Limb (tissue), 2 donors: ENCODE results near the gene USF1.
A peak's percentile ranks its signal among the peaks of the same experiment; 100 is the strongest.

Experiments used
- DNase-seq, 2 donors: peaks; one replicate each; pipeline ENCODE4 v3.0.0-alpha.2; 2016; ENCODE audit errors: extremely low spot score in 2 of 2

Gene USF1, protein sequence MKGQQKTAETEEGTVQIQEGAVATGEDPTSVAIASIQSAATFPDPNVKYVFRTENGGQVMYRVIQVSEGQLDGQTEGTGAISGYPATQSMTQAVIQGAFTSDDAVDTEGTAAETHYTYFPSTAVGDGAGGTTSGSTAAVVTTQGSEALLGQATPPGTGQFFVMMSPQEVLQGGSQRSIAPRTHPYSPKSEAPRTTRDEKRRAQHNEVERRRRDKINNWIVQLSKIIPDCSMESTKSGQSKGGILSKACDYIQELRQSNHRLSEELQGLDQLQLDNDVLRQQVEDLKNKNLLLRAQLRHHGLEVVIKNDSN

DNA sequence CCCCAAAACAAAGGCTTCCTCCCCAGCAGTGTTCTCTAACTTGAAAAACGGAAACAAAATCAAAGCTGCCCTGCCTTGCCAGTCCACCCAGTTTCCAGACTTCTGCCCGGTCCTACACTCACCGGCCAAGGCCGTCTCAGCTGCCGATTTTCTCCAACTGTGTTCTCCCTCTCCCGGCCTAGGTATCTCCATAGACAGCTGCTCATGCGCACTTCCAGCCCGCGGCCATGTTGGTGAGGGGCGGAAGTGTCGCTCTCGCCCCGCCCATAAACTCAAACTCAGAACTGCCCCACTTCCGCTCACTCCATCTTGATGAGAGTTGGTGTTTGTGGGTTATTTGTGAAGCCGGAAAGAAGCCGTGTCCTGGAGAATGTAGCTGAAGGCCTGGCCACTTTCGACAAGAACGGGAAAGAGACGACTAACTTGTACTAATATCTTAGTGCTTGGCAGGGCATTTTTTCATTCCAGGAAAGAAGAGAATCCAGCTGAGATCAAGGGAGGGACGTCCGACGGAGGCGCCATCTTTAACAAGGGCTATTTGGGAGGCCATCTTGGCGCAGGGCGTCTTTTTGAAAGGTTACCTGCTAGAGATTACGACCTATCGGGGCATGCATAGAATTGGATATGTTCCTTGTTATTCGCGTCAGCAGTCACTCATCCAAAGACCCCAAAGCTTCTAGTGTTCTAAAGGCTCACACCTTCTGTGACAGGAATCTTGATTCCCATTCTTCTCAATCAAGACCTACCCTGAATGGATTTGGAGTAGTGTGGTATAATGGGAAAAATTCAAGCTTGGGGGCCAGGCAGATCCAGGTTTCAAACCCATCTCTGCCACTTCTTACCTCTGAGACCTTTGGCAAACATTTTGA is at the start of gene USF1:
Gene USF1 (minus strand): TSS at position 242 of the 869 bp plus-strand sequence. CDS start 2,702 bp downstream, outside the sequence.
- DNase-seq: peak; percentile 96 to 98

DNA sequence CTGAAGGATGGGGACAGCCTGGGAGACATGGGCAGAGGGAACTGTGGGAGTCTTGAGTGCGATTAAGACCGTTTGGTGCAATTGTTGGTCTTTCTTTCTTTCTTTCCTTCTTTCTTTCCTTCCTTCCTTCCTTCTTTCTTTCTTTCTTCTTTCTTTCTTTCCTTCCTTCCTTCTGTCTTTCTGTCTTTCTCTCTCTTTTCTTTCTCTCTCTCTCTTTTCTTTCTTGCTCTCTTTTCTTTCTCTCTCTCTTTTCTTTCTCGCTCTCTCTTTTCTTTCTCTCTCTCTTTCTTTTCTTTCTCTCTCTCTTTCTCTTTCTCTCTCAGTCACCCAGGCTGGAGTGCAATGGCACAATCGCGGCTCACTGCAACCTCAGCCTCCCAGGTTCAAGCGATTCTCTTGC is 49.5 kb upstream of the USF1 start:
- no peak for DNase-seq

DNA sequence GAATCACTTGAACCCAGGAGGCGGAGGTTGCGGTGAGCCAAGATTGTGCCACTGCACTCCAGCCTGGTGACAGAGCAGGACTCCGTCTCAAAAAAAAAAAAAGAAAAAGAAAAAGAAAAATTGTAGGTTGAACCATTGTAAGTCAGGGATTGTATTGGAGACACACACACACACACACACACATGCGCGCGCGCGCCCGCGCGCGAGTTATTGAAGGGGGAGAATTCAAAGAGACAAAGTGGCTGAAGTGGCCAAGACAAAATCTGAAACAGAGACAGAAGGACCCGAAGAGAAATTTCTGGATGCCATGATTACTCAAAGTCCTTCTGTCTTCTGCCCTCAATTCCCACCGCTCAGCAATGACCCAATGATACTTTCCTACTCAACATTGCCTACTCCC is 48.7 kb upstream of the USF1 start:
- DNase-seq: no peak

DNA sequence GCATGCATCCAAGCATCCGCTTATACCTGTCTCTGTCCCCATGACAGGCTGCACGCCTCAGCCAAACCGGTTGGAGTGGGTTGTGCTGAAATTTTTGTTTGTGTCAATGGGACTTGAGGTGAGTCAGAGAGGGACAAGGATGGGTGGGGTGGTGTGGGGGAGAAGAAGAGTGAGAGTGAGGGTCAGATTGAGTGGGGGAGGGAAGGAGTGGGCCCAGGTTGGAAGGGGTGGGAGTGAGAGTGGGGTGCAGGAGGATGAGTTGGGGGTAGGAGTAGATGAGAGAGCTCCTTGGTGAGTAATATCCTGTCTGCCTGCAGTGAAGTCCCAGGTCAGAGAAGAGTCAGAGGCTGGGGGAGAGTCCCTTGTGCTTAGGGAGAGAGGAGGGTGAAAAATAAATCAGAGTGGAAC is 46.8 kb upstream of the USF1 start:
- no peak for DNase-seq

DNA sequence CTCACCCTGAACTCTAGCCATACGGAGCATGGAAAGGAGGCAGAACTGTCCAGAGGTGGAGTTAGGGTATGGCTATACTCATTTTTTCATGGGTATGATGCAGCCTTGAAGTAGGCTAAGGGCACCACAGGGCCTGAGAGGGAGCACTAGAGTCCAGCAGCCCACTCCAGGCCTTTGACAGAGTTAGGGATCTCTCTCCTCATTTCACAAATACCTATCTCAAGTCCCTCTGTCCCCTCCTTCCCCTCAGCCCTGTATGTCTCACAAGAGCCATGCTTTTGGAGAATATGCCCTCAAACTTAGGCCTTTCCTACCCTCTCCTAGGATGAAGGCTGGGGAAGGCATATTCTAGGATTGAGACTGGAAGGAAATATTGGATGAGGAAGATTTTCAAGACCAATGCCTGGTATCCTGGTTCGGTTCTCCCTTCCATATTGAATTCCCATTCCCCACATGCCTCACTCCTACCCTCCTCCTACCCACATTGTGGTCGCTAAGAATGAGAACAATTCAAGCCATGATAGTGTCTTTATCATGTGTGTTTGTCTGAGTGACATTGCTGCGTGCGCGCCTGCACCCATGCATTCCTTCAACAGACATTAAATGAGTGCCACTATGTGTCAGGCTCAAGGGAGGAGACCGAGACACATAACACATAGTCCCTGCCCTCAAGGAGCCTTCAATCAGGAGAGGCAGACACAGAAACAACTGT is 46.2 kb upstream of the USF1 start:
- no peak for DNase-seq

DNA sequence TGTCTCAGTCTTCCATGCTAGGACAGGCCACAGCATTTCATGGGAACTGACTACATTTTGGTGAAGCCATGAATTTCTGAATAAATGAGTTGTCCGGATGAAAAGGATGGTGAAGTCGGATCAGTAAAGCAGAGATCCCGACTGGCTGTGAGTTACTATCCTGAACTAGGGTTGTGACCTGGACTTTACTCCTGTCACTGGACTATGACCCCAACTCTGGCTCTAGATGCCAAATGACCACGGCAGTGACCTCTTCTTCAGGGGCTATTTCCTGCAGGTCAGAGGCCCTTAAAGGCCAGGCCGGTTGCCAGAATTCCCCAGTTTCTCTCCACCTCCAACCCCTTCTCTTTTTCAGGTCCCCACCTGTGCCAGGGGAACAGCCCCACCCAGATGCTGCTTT is 45.3 kb upstream of the USF1 start:
- no peak for DNase-seq

DNA sequence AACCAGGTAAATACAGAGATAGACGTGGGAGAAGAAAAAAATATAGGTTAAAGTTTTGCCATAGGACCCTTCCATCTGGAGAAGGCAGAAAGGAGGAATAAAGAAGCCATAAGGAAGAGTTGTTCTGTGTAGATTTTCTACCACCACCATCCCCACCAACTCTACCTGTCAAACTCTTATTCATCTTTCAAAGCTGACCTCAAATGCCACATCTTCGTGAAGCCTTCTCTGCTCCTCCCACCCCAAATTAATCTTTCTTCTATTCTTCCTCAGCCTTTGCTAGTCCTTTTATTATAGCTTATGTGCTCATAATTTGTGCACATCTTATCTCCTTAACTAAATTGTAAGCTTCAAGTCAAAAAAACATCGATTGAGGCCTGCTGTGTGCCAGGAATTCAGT is 44.8 kb upstream of the USF1 start:
- DNase-seq: no peak

DNA sequence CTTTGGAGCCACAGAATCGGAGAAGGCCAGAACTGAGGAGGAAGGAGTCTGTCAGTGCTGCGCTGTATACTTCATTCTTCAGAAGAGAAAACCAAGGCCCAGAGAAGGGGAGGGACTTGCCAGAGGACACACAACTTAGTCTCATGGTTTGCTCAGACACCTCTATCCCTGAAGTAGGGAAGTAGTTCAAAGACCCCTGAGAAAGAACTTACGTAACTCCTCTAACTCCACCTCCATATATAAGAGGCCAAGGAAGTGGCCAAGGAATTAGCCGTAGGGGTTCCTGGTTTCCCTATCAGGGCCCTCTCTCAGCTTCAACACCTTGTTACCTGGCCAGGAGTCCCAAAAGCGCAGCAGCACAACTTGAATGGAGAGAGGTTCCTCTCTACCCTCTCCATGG is 44.2 kb upstream of the USF1 start:
- DNase-seq: no peak

DNA sequence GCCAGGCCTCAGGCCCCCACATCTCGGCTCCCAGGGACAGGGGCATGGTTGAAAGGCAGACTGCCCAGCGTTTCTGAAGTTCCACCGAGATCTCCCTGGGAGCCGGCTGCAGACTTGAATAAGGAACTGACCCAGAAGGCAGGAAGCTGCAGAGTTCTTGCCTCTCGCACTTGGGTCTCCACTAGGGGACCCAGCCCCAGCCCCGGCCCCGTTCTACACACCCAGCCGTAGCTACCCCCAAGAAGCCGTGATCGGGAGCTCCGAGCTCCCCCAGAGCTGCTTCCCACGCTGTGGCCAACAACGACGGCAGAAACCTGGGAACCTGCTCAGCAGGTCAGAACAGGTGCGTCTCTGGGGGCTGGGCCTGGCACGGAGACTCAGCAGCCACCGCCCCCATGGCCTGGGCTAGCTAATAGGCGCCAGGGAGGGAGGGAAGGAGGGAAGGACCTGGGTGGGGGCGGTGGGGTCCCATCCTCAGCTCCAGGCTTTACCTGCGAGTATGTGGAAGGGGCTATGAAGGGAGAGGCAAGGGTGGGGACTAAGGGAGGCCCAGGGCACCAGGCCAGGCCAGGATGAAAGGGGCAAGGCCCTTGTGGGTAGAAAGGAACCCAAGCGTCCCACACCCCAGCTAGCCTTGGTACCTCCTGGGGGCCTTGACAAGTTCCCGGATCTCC is 43.6 kb upstream of the USF1 start, which contains the start of gene NECTIN4:
Gene NECTIN4 (minus strand): TSS at position 308 of the 674 bp plus-strand sequence. CDS start 262 bp downstream, at position 46.
- no peak for DNase-seq

DNA sequence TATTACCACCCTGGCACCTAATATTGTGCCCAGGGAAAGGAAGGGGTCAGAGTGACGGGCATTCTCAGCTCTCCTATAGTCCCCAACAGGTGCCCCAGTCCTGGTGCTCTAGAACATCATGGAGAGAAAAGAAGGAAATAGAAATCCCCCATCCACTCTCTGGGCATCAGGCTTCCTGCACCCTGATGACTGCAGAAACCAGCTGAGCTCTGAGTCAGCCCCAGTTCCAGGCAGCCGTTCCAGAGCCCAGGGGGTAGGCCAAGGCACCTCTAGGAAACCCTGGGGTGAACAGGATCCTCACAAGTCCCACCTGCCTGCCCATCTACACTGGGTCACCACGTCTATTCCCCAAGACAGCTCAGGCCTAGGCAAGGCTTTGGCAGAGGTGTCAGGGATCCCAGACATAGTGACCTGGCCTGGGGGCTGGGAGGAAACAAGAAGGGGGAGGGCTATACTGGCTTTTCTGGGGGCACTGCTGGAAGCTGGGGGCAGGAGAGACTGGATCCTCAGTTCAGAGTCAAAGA is 42.9 kb upstream of the USF1 start:
- DNase-seq: no peak

DNA sequence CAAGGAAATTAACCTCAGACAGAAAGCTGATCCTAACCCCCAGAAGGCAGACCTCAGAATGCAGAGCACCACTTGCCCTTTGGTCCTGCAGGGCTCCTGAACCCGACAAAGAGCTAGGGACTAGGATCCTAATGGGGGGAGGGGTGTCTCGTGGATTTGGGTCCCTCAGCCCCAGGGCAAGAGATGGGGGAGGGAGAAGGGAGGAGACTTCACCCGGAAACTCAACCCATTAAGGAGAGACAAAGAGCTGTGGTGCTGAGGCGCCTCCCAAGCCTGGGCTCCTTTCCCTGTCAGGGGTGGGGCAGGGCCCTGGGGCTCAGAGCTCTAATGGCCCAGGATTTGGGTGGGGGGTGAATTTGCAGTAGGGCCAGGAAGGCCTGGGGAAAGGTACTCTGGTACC is 40.7 kb upstream of the USF1 start:
- DNase-seq: no peak

DNA sequence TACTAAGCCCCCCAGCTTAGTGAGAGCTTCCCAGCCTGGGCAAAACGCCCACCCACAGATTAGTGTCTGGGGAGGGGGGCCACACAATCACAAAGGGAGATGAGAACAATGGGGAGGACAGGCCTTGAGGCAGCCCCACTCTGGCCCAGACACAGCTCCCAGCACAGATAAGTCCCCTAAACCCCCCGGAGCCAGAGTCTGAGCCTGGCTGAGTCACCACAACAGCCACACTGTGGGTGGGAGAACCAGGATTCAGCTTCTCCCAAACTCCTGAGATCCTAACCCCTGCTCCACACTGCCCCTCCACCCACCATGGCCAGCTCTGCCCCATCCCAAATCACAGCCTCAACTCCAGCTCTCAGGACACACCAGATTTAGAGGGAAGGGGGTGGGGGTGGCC is 39.4 kb upstream of the USF1 start:
- no peak for DNase-seq

DNA sequence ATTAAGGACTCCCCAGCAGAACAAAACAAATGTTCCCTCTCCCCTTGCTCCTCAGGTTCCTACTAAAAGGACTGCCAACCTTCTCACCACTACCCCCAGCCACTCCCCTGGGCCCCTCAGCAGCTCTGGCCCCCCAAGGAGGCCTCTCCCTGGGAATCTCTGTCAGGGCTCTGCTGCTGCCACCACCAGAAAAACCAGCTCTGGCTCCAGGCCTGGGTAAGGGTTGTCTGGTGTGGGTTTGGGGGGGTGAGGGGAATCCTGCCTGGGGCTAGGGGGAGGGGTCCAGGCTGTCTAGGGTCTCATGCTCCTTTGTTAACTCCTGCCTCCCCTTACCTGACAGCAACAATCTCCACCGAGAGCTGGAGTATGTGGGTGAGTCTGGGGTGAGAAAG is 38.8 kb upstream of the USF1 start:
- no peak for DNase-seq

DNA sequence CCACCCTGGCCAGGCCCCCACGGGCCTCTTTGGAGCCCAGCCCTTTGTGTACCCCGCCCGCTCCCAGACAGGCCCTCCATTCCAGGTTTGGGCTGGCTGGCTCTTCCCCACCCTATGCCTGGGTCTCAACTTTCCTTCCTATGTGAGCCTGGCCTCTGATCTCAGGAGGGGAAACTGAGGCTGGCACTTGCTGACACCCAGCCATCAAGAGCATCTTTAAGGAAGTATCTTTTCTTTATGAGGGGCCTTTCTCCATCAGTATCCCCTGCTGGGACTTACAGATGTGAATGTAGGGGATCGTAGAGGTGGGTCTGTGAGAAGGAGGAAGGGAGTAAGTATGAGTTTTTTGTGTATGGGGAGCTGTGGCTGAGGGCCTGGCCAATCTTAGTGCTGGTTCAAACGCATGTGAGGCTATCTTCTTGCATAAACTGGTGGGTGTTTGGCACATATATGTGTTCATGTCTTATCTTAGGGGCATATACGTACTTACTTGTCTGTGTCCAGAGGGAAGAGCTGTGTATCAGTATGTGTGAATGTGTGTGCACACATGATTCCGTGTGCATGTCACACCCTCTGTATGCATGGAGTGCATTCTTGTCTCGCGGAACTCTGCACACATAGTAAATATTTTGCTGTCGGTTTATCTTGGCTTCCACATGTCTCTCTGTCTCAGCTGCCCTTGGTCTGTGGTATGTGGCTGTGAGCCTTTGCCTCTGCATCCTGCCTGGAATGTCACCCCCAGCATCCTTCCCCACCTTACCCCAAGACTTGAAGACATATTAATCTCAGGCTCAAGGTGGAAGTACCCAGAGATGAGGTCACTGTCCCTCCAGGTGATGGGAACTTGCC is 38.2 kb upstream of the USF1 start:
- no peak for DNase-seq

DNA sequence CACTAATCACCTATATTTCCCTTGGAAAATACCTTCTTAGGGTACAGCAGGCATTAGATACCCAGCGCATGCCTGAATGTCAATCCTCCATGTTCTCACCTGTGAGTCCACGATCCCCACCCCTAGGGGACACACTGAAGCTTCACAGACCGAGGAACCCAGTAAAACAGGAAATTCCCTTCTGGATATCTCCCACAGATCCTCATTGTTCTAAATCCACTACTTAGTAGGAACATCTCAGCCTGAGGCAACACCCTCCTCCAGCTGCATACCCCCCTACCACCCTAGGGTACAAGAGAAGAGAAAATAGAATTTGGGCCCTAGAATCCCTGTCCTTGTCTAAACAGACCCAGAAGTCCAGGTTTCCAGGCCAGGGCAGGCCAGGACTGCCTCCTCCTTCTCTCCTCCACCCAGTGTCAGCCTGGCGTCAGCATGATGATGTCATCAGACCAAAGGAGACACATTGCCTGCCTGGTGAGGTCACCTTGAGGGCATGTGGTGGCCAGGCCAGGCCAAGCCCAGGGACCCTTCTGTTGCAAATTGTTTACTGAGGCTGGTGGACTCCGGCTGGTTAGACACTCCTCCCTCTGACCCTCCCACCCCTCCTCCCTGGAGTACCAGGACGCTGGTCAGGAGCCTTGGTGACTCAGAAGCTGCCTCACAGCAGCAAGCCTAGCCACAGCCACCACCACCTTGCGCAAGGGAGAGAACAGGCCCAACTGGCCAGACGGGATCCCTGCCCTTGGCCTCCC is 37.4 kb upstream of the USF1 start:
- peak in 1 of 2 donors; percentile 33 for DNase-seq

DNA sequence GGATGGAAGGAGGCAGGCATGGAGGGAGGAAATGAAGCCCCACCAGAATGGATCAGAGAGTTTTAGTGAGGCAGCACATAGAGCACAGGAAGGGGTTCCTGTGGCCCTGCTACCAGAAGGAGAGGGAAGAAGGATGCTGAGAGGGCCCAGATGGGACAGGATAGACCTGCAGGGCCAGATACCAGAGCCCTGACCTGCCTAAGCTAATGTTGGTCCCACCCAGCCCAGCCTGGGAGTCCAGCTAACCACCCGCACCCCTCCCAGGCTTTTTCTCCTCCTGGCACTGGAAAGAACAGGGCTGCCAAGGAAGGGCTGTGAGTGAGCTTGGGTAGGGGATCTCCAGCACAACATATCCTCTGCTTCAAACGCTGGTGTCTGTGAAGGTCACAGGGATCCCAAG is 36.7 kb upstream of the USF1 start:
- no peak for DNase-seq

DNA sequence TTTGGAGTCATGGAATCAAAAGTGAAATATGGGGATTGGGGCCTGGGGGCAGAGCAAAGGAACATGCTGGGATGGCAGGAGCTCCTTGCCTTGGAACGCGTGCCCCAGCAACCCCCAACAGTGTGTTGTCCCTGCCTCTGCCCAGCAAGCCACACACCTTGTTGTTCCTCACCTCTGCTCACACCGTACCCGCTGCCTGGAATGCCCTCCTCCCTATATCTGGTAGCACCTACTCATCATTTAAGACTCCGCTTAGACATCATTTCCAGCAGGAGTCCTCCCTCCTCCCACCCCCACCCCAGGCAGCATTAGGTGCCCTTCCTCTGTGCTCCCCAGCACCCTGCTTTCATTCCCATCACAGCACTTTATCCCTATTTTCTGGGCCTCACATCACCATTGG is 35.7 kb upstream of the USF1 start:
- DNase-seq: no peak

DNA sequence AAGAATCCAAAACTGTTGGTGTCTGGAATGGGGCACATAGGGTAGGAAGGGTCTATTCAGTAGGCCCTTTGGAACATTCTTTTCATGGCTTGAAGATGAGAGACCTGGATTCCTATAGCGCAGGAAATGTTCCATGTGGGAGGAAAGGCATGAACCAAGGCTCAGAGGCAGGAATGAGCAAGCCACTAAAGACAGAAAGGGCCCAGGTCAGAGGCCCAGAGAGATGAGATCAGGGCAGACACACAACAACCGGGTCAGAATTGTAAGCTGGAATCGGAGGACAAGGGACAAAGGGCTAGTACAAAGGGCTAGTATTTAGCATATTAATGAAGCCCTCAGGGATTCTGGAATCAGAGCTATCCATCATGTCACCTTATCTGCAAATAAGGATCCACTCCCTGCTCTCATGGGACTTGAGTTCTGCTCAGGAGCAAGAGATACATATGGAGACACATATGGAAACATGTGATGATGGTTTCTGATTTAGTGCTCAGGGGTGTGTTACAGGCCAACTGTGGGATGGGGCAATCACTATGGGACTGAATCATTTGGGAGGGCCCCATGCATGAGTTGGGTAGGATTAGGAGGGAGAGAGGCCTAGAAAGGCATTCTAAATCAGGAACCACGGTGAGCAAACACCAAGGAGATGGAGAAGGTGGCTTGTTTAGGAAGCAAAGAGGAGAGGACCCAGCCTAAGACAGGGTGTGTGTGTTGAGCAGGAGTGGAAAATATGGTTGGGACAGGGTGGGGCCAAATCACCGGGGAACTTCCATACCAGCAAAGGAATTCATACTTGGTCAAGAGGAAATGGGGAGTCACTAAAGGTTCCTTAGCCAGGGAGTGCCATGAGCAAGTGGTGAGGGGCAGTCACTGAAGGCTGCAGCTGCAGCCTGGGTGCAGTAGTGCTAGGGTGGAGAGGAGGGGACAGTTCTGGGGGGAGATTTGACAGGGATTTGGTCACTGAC is 34.9 kb upstream of the USF1 start:
- DNase-seq: no peak
